ENCODE results near the gene TOM1L2.
"Not testable (repeated sequence)": the region's sequence is repeated elsewhere in the genome, so short reads cannot be mapped to it uniquely, and the experiment has no call there.

Gene TOM1L2

DNA sequence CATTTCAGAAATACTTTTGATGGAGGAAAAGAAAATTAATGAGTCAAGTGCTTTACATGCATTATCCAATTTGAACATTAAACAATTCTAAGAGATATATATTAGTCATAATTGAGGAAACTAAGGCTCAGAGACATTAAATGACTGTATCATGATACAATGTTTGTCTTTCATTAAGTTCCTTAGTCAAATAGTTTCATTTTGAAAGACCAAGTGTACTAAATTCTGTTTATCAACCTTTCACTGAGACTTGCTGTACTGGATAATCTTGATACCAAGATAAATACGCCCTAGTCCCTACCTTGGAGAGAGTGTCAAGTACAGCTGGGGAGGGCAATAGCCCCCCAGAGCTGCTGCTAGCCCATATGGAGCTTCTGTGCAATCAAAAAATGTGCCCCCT, 24.2 kb downstream of the TOM1L2 start:
- no peak for TF ChIP-seq Cebpa-rat (IDR thresholded peaks at IDR 0.05)
- H3K27me3 ChIP-seq, result no peaks in the 10 kb centered on the region
- H3K4me1 ChIP-seq, result peaks cover 13% of the 10 kb centered on the region
- no peaks in the 10 kb centered on the region for H3K9me3 ChIP-seq
- no peaks in the 10 kb centered on the region for H4K20me1 ChIP-seq
- H3K36me3 ChIP-seq, result no peaks in the 10 kb centered on the region
- H3K4me3 ChIP-seq, result no peak overlapping the region
- no peak overlapping the region for H3K9ac ChIP-seq
- H3K27ac ChIP-seq, result no peak overlapping the region
- no peak overlapping the region for H3K4me2 ChIP-seq

DNA sequence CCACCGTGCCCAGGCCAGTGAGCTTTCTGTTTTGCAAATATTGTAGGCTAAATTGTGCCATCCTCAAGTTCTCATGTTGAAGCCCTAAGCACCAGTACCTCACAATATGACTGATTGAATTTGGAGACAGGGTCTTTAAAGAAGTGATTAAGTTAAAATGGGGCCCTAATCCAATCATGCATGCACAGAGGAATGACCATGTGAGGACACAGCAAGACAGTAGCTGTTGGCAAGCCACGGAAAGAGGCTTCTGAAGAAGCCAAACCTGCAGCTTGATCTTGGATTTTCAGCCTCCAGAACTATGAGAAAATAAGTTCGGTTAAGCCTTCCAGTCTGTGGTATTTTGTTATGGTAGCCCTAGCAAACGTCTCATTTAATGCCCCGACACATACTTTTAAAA, 24.9 kb downstream of the TOM1L2 start:
- TF ChIP-seq Cebpa-rat (IDR thresholded peaks at IDR 0.05), result no peak
- Histone ChIP-seq H3K9ac (no peak overlapping the region), H3K27ac (no peak overlapping the region), H3K4me2 (no peak overlapping the region), H3K4me3 (no peak overlapping the region), H4K20me1 (no peaks in the 10 kb centered on the region), H3K4me1 (peaks cover 15% of the 10 kb centered on the region), H3K9me3 (no peaks in the 10 kb centered on the region), H3K27me3 (no peaks in the 10 kb centered on the region), H3K36me3 (no peaks in the 10 kb centered on the region)

DNA sequence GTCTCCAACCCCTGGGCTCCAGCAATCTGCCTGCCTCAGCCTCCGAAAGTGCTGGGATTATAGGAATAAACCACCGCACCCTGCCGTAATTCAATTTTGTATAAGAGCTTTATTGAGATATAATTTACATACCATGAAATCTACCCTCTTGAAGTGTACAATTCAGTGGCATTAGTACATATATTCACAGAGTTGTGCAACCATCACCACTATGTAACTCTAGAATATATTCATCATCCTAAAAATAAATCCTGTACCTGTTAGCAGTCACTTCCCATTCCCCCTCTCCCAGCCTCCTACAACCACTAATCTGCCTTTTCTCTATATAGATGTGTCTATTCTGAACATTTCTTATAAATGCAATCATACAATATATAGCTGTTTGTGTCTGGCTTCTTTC, 26.1 kb downstream of the TOM1L2 start:
- Histone ChIP-seq H3K4me1 (peaks cover 15% of the 10 kb centered on the region), H3K9ac (no peak overlapping the region), H3K4me2 (no peak overlapping the region), H3K4me3 (no peak overlapping the region), H3K27ac (no peak overlapping the region), H4K20me1 (no peaks in the 10 kb centered on the region), H3K9me3 (no peaks in the 10 kb centered on the region), H3K27me3 (no peaks in the 10 kb centered on the region), H3K36me3 (no peaks in the 10 kb centered on the region)
- no peak for TF ChIP-seq Cebpa-rat (IDR thresholded peaks at IDR 0.05)

DNA sequence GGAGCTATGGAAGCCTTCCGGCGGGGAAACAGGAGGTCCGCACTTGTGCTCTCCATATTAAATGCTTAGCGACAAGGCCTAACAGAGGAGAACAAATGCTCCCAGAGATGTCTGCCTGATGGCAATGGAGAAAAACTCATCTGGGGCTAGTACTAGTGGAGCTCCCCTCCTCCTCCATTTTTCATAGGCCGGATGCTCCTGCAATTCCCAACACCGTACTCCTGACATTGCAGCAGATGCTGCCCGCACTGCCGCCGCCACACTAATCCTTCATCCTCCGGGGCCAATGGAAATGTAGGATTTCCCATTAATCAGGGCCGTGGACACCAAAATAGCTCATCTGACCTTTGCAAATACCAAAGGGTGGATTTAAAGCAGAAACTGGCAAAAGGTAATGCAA, 27.5 kb downstream of the TOM1L2 start:
- Histone ChIP-seq H3K4me1 (peaks cover 15% of the 10 kb centered on the region), H4K20me1 (no peaks in the 10 kb centered on the region), H3K9ac (no peak overlapping the region), H3K4me2 (no peak overlapping the region), H3K36me3 (no peaks in the 10 kb centered on the region), H3K9me3 (no peaks in the 10 kb centered on the region), H3K4me3 (no peak overlapping the region), H3K27me3 (no peaks in the 10 kb centered on the region), H3K27ac (no peak overlapping the region)
- no peak for TF ChIP-seq Cebpa-rat (IDR thresholded peaks at IDR 0.05)

DNA sequence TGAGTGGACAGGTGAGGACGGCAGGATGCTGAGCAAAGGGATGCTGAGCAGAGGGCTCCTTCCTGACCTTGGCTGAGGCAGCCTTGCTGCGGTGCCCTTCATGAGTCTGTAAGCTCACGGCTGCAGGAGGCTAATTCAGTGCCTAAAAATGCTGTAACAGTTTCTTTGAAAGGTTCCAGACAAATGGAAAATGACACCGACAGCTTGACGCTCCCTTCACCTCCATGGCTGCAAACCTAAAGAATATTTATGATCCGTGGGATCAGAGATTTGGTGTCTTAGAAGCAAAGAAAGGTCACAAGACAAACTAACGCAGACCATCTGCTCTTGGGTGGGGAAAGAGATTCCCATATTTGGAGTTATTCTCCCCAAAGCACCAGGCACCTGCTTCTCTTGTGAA, 28.0 kb downstream of the TOM1L2 start:
- Histone ChIP-seq H4K20me1 (no peaks in the 10 kb centered on the region), H3K27ac (no peak overlapping the region), H3K4me1 (peaks cover 15% of the 10 kb centered on the region), H3K9me3 (no peaks in the 10 kb centered on the region), H3K9ac (no peak overlapping the region), H3K4me3 (no peak overlapping the region), H3K4me2 (peak overlapping the region; percentile 62; the same call in 1 of the 2 replicates), H3K36me3 (no peaks in the 10 kb centered on the region), H3K27me3 (no peaks in the 10 kb centered on the region)
- TF ChIP-seq Cebpa-rat (IDR thresholded peaks at IDR 0.05), result no peak

DNA sequence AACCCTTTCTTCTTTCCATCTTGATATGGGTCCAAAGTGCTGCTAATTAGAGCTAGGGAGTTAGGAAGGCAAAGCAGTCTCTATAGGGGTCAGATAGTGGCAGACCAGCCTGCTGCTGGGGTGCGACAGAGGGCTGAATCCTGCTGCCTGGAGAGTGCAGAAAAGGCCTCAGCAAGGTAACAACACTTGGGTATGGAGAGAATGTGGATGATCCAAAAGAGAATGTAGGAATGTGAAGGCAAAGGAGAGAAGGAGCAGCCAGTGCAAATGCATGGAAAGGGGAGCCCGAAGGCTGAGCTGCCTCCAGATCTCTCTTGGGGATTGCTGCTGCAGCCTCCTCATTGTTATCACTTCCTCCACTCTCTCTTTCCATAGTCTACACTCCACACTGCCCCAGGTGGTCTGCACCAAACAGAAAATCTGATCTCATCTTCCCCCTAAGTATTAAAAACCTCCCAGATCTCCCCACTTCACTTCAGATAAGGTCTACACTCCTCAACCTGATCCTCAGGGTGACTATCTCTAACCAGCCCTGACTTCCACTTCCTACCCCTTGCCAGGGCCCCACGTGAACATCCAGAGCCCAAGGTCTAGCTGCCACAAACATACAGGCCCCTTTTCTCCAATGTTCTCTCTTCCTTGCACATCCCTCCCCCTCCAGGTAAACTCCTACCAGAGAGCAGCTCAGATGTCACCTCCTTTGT, 28.8 kb downstream of the TOM1L2 start:
- Histone ChIP-seq H4K20me1 (no peaks in the 10 kb centered on the region; the same call in 1 of the 2 replicates), H3K27me3 (no peaks in the 10 kb centered on the region), H3K9me3 (no peaks in the 10 kb centered on the region), H3K36me3 (no peaks in the 10 kb centered on the region), H3K4me3 (no peak overlapping the region), H3K9ac (0 out of 2 replicates have a peak overlapping the region, but pooled peaks have one; percentile 25), H3K27ac (0 out of 2 replicates have a peak overlapping the region, but pooled peaks have one; percentile 0), H3K4me1 (peaks cover 15% of the 10 kb centered on the region), H3K4me2 (peak overlapping the region; percentile 62)
- no peak for TF ChIP-seq Cebpa-rat (IDR thresholded peaks at IDR 0.05)

DNA sequence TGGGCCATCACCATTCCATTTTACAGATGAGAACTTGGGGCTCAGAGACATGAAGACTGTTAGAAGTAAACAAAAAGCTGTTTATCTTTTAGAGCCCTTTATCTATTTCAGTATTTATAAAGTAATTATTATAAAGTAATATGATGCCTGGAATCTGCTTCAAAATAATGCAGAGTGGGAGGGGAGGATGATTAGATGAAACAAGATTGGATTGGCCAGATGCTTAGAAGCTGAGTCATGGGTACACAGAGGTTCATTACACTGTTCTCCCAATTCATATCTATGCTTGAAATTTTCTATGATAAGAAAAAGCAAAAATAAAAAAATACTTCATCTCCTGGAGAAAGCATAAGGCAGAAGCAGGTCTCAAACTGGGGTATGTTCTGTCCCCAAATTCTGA, 29.4 kb downstream of the TOM1L2 start:
- Histone ChIP-seq H3K4me1 (peaks cover 15% of the 10 kb centered on the region), H4K20me1 (peaks cover 5% of the 10 kb centered on the region; the same call in 1 of the 2 replicates), H3K27me3 (no peaks in the 10 kb centered on the region), H3K36me3 (no peaks in the 10 kb centered on the region), H3K9ac (no peak overlapping the region), H3K4me3 (no peak overlapping the region), H3K4me2 (peak overlapping the region; percentile 62), H3K9me3 (no peaks in the 10 kb centered on the region), H3K27ac (no peak overlapping the region)
- TF ChIP-seq Cebpa-rat (IDR thresholded peaks at IDR 0.05), result no peak

DNA sequence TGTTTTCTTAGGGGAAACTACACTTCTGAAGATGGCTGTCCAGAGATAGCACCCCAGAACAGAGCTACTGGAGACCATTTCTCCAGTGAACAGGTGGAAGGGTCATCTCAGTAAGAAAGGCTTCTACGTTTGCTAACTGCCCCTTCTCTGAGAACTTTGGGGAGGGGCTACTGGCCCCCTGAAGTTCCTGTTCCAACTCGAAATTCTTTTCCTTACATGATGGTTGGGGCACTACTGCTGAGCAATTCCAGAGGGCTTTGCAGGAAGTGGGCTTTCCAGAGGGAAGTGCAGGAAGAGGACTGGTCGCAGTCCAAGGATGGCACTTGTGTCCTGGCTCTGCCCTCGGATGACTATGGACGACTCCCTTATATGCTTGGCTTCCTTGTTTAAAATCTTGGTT, 31.2 kb downstream of the TOM1L2 start:
- H3K36me3 ChIP-seq, result no peaks in the 10 kb centered on the region
- H3K4me3 ChIP-seq, result no peak overlapping the region
- no peak overlapping the region for H3K4me2 ChIP-seq
- TF ChIP-seq Cebpa-rat (IDR thresholded peaks at IDR 0.05), result no peak
- H3K27ac ChIP-seq, result no peak overlapping the region
- H3K27me3 ChIP-seq, result no peaks in the 10 kb centered on the region
- no peaks in the 10 kb centered on the region for H3K9me3 ChIP-seq
- peaks cover 18% of the 10 kb centered on the region; the same call in 1 of the 2 replicates for H4K20me1 ChIP-seq
- H3K9ac ChIP-seq, result no peak overlapping the region
- H3K4me1 ChIP-seq, result peaks cover 15% of the 10 kb centered on the region

DNA sequence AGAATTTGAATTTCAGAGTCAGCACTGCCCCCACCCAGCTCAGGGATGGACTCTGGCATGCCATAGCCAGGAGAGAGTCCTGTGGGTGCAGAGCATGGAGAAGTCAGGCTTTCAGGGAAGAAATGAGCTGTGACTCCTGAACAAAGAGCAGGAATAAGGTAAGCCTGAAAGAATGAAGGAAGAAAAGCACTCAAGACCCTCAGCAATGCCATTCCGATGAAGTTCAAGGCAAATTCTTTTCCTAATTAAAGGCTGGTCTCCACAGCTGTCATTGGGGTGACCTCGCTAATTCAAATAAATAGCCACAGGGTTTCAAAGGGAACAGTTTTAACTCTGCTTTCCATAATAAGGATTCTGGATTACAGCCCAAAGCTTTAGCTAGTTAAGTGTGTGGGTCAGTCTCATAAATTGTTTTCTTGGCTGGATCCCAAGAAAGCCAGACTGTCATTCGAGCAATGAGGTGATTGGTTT, 31.7 kb downstream of the TOM1L2 start:
- no peak overlapping the region for H3K27ac ChIP-seq

DNA sequence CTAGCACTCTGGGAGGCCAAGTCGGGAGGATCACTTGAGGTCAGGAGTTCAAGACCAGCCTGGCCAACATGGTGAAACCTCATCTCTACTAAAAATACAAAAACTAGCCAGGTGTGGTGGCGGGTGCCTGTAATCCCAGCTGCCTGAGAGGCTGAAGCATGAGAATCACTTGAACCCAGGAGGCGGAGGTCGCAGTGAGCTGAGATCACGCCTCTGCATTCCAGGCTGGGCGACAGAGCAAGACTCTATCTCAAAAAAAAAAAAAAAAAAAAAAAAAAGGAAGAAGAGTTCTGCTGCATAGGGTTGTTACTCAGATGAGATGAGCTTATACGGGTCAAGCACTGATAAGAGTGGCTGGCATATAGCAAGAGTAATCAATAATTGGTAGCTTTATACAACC, 32.3 kb downstream of the TOM1L2 start:
- H3K9me3 ChIP-seq, H3K36me3 ChIP-seq, H3K4me2 ChIP-seq, H3K4me3 ChIP-seq, H3K27me3 ChIP-seq, H3K27ac ChIP-seq, H3K9ac ChIP-seq: not testable (repeated sequence)
- peaks cover 26% of the 10 kb centered on the region for H3K4me1 ChIP-seq
- peaks cover 25% of the 10 kb centered on the region; the same call in 1 of the 2 replicates for H4K20me1 ChIP-seq

More for the DNA sequence above, 31.7 kb downstream of the TOM1L2 start:
- Histone ChIP-seq H3K9me3 (no peaks in the 10 kb centered on the region), H3K36me3 (no peaks in the 10 kb centered on the region), H3K27me3 (no peaks in the 10 kb centered on the region), H3K9ac (no peak overlapping the region), H4K20me1 (peaks cover 23% of the 10 kb centered on the region; the same call in 1 of the 2 replicates), H3K4me2 (no peak overlapping the region), H3K4me1 (peaks cover 21% of the 10 kb centered on the region), H3K4me3 (no peak overlapping the region)
- TF ChIP-seq Cebpa-rat (IDR thresholded peaks at IDR 0.05), result no peak

All from BLaER1 (cell line).